HUES64 (cell line): ENCODE results near the gene ST6GALNAC2.
"Not testable (repeated sequence)": the region's sequence is repeated elsewhere in the genome, so short reads cannot be mapped to it uniquely, and the experiment has no call there.

Experiments
- H3K27ac ChIP-seq: 2 replicates; pipeline ENCODE4 v1.7.0; 2013; ENCODE audit warnings: low read depth, low read length, inconsistent platforms
- H3K27me3 ChIP-seq: 2 replicates; pipeline ENCODE4 v1.6.1; 2013; ENCODE audit warnings: mild to moderate bottlenecking, low read length; ENCODE audit not compliant: insufficient read depth
- H3K36me3 ChIP-seq: 2 replicates; pipeline ENCODE4 v1.6.1; 2013; ENCODE audit warnings: mild to moderate bottlenecking, low read length; ENCODE audit not compliant: insufficient read depth
- H3K4me1 ChIP-seq: 2 replicates; pipeline ENCODE4 v1.6.1; 2013; ENCODE audit warnings: mild to moderate bottlenecking, low read length, moderate library complexity; ENCODE audit not compliant: insufficient read depth
- H3K4me3 ChIP-seq: 2 replicates; pipeline ENCODE4 v1.5.1; 2013; ENCODE audit warnings: mild to moderate bottlenecking, low read length, moderate library complexity
- H3K9ac ChIP-seq: 2 replicates; pipeline ENCODE4 v1.6.1; 2013; ENCODE audit warnings: mild to moderate bottlenecking, low read depth, low read length
- H3K9me3 ChIP-seq: 2 replicates; pipeline ENCODE4 v1.6.1; 2013; ENCODE audit warnings: low read depth, low read length; ENCODE audit not compliant: insufficient read depth
- WGBS: fragments of 150-250, 120-280 bp; methylation state at CpG from one replicate; pipeline ENCODE4 v1.1.7; 2013; ENCODE audit warnings: missing lambda C conversion rate; 5-methylcytosine and 5-hydroxymethylcytosine counted together

Gene ST6GALNAC2

DNA sequence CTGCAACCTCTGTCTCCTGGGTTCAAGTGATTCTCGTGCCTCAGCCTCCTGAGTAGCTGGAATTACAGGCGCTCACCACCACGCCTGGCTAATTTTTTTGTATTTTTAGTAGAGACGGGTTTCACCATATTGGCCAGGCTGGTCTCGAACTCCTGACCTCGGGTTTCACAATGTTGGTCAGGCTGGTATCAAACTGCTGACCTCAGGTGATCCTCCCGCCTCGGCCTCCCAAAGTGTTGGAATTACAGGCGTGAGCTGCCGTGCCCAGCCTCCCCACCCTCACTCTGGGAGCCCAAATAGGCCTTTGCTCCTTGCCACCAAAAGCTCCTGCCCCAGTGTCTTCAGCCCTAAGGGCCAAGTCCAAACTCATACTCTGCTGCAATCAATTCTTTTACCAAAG, 64.0 kb downstream of the ST6GALNAC2 start:
- WGBS: 92% methylated on average over 10 of the region's 10 CpGs
- H3K36me3 ChIP-seq, H3K27ac ChIP-seq: not testable (repeated sequence)

DNA sequence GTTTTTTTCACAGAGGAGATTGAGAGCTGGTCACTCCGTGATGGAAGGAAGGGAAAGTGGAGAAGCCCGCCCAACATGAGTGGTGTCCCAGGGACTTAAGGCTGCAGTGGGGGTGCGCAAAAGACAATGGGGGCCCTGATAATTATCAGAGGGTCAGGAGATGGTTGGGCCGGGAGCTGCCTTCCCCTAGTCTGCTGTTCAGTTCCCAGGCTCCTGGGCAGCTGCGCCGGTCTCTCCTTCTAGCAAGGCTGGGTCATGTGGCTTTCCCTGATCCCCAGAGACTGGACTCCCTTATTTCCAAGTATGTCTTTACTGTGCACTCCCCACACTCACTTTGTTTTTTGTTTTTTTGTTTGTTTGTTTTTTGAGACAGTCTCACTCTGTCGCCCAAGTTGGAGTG, 64.4 kb downstream of the ST6GALNAC2 start:
- 94% methylated on average over 7 of the region's 7 CpGs for WGBS
- no peaks in the 10 kb centered on the region for H3K36me3 ChIP-seq
- no peaks in the 10 kb centered on the region for H3K9me3 ChIP-seq
- H3K27ac ChIP-seq: no peak overlapping the region
- peaks cover 7% of the 10 kb centered on the region for H3K4me1 ChIP-seq
- H3K27me3 ChIP-seq: peaks cover 6% of the 10 kb centered on the region
- H3K4me3 ChIP-seq: no peak overlapping the region
- no peak overlapping the region for H3K9ac ChIP-seq

More for the DNA sequence above, 64.0 kb downstream of the ST6GALNAC2 start:
- H3K9ac ChIP-seq, H3K4me1 ChIP-seq, H3K4me3 ChIP-seq, H3K27me3 ChIP-seq, H3K9me3 ChIP-seq: not testable (repeated sequence)

- Histone ChIP-seq H3K9me3 (no peaks in the 10 kb centered on the region), H3K27me3 (peaks cover 6% of the 10 kb centered on the region), H3K4me3 (no peak overlapping the region), H3K9ac (no peak overlapping the region), H3K36me3 (no peaks in the 10 kb centered on the region), H3K4me1 (peaks cover 7% of the 10 kb centered on the region), H3K27ac (no peak overlapping the region)
- WGBS: 75% methylated on average over 15 of the region's 15 CpGs
These were observed 66.4 kb downstream of the ST6GALNAC2 start for GRCh38 chr17:76519048-76519966.

- no peaks in the 10 kb centered on the region; the same call in 1 of the 2 replicates for H3K27me3 ChIP-seq
- H3K36me3 ChIP-seq: no peaks in the 10 kb centered on the region
- H3K4me3 ChIP-seq: no peak overlapping the region
- no peaks in the 10 kb centered on the region for H3K4me1 ChIP-seq
- no peak overlapping the region for H3K9ac ChIP-seq
- no peaks in the 10 kb centered on the region for H3K9me3 ChIP-seq
- 90% methylated on average over 11 of the region's 11 CpGs for WGBS
- H3K27ac ChIP-seq: no peak overlapping the region
These were observed 68.0 kb downstream of the ST6GALNAC2 start for GRCh38 chr17:76517638-76518038.
